CD4-positive, CD25-positive, alpha-beta regulatory T cell (primary cell): ENCODE results near the gene IFNAR1. TPM values are rescaled to one million over a fixed set of nuclear protein-coding genes. Genes with fewer than 3 reads are reported as not detected.
A peak's percentile ranks its signal among the peaks of the same experiment; 100 is the strongest.

Source experiments
- ATAC-seq, 2 donors: fragments of 150-1000 bp; cut with Tn5 transposase; one replicate each; pipeline ENCODE4 v1.10.0; 2021; ENCODE audit warnings: low read depth in 2 of 2, moderate number of reproducible peaks in 2 of 2, moderate library complexity in 1 of 2
- DNase-seq, 3 donors: peaks; one replicate each; pipeline versions ENCODE4 v3.0.0 to v3.0.0-alpha.2; 2012 to 2022; ENCODE audit warnings: mixed read lengths in 1 of 3
- H3K27ac ChIP-seq: one replicate; pipeline ENCODE4 v1.7.0; 2013; ENCODE audit warnings: mild to moderate bottlenecking, low read length; ENCODE audit not compliant: insufficient read depth, poor library complexity, severe bottlenecking
- H3K27me3 ChIP-seq: one replicate; pipeline ENCODE4 v1.7.0; 2013; ENCODE audit warnings: low read length; ENCODE audit not compliant: control insufficient read depth, insufficient read depth
- H3K36me3 ChIP-seq: one replicate; pipeline ENCODE4 v1.7.0; 2013; ENCODE audit warnings: mild to moderate bottlenecking, low read length, moderate library complexity; ENCODE audit not compliant: control insufficient read depth, insufficient read depth
- H3K4me1 ChIP-seq: 2 replicates; pipeline ENCODE4 v1.7.0; 2013; ENCODE audit warnings: mild to moderate bottlenecking, low read length; ENCODE audit not compliant: insufficient read depth, control insufficient read depth, poor library complexity, severe bottlenecking
- H3K4me3 ChIP-seq: one replicate; pipeline ENCODE4 v1.7.0; 2013; ENCODE audit warnings: low read depth, mild to moderate bottlenecking, low read length, moderate library complexity
- H3K9me3 ChIP-seq, 2 experiments: 1 replicate in 1 of 2; 2 replicates in 1 of 2; pipeline ENCODE4 v1.7.0; 2013; ENCODE audit warnings: low read length in 2 of 2, mild to moderate bottlenecking in 1 of 2, moderate library complexity in 1 of 2; ENCODE audit not compliant: control insufficient read depth in 2 of 2
- H3K27ac Mint-ChIP-seq, 3 donors: one replicate each; pipeline ENCODE4 v1.8.0; 2020 to 2022; ENCODE audit warnings: mild to moderate bottlenecking in 3 of 3, mixed read lengths in 3 of 3, moderate library complexity in 2 of 3
- H3K27me3 Mint-ChIP-seq: one replicate; pipeline ENCODE4 v1.8.0; 2022; ENCODE audit warnings: mild to moderate bottlenecking, mixed read lengths
- H3K36me3 Mint-ChIP-seq: one replicate; pipeline ENCODE4 v1.8.0; 2020; ENCODE audit warnings: mixed read lengths
- H3K4me1 Mint-ChIP-seq, 4 donors: one replicate each; pipeline ENCODE4 v1.8.0; 2020 to 2022; ENCODE audit warnings: mixed read lengths in 4 of 4, mild to moderate bottlenecking in 1 of 4
- H3K4me3 Mint-ChIP-seq, 4 donors: one replicate each; pipeline ENCODE4 v1.8.0; 2020 to 2022; ENCODE audit warnings: mild to moderate bottlenecking in 4 of 4, mixed read lengths in 4 of 4, moderate library complexity in 3 of 4
- H3K9me3 Mint-ChIP-seq, 7 donors: one replicate each; pipeline ENCODE4 v1.8.0; 2020 to 2022; ENCODE audit warnings: mixed read lengths in 7 of 7, mild to moderate bottlenecking in 3 of 7, moderate library complexity in 2 of 7
- polyA plus RNA-seq, 4 donors: library from polyadenylated mRNA; unstranded; fragments of 300-500 nt; fragmentation: Illumina TruSeq; gene quantifications; one replicate each; pipeline ENCODE4 v1.2.3, GENCODE V29; 2021
- total RNA-seq: library from RNA; stranded (reverse); gene quantifications from one replicate; pipeline ENCODE4 v1.2.3, GENCODE V29; 2022

Gene IFNAR1
- total and polyA plus RNA-seq, 5 donors from 2014 or later: 23.9 to 93.8 (median 67.8) TPM

GRCh38 chr21:33330726-33331125, 6.0 kb downstream of the IFNAR1 start:
- Mint-ChIP-seq H3K27ac (peak overlapping the region; percentile 12 to 86 (median 85)), H3K36me3 (peaks cover 19% of the 10 kb centered on the region), H3K27me3 (no peaks in the 10 kb centered on the region), H3K4me3 (peak overlapping the region in 2 of 4 donors; percentile 43 to 51), H3K9me3 (peaks cover 0 to 6% (median 1%) of the 10 kb centered on the region in 7 donors), H3K4me1 (peaks cover 21 to 83% (median 66%) of the 10 kb centered on the region in 4 donors)
- peaks cover 13% of the 10 kb centered on the region for H3K36me3 ChIP-seq
- ATAC-seq: peak; percentile 24 to 28
- peak overlapping the region; percentile 58 for H3K27ac ChIP-seq
- peak overlapping the region; percentile 1 for H3K4me3 ChIP-seq
- peaks cover 68% of the 10 kb centered on the region for H3K4me1 ChIP-seq
- H3K9me3 ChIP-seq: no peaks in the 10 kb centered on the region
- no peaks in the 10 kb centered on the region for H3K27me3 ChIP-seq
- DNase-seq: no peak

- peaks cover 0 to 6% (median 1%) of the 10 kb centered on the region in 7 donors for H3K9me3 Mint-ChIP-seq
- H3K4me3 ChIP-seq: peak overlapping the region; percentile 65
- peak overlapping the region; percentile 58 for H3K27ac ChIP-seq
- no peaks in the 10 kb centered on the region for H3K27me3 ChIP-seq
- DNase-seq (peak in 2 of 3 donors; percentile 40 to 81), ATAC-seq (peak; percentile 77 to 88)
- H3K36me3 Mint-ChIP-seq: peaks cover 19% of the 10 kb centered on the region
- H3K27me3 Mint-ChIP-seq: no peaks in the 10 kb centered on the region
- H3K27ac Mint-ChIP-seq: peak overlapping the region; percentile 85 to 97 (median 86)
- H3K4me1 Mint-ChIP-seq: peaks cover 21 to 73% (median 63%) of the 10 kb centered on the region in 4 donors
- peaks cover 20% of the 10 kb centered on the region for H3K36me3 ChIP-seq
- H3K4me1 ChIP-seq: peaks cover 55% of the 10 kb centered on the region
- peak overlapping the region; percentile 22 to 79 (median 62) for H3K4me3 Mint-ChIP-seq
- no peaks in the 10 kb centered on the region for H3K9me3 ChIP-seq
Observed at GRCh38 chr21:33332143-33332542, 7.4 kb downstream of the IFNAR1 start.

- Mint-ChIP-seq H3K27ac (peak overlapping the region; percentile 18 to 56 (median 22)), H3K9me3 (peaks cover 0 to 6% (median 1%) of the 10 kb centered on the region in 7 donors)
Observed at GRCh38 chr21:33334191-33334590, 9.4 kb downstream of the IFNAR1 start.

DNA sequence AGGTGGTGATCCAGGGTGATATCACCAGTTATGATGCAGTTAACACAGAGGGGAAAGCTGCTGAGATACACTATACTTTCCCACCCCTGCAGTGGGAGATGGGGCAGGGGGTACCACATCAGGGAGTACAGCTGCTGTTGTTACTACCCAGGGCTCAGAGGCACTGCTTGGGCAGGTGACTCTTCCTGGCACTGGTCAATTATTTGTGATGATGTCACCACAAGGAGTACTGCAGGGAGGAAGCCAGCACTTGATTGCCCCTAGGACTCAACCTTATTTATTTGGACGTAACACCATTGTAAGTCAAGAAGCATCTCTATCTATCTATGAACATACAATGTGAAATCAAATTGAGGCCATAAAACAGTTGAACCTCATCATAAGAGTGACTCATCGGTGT, 10.1 kb downstream of the IFNAR1 start:
- DNase-seq (no peak), ATAC-seq (no peak)
- Histone ChIP-seq H3K9me3 (no peaks in the 10 kb centered on the region), H3K4me3 (no peak overlapping the region), H3K27ac (no peak overlapping the region), H3K27me3 (no peaks in the 10 kb centered on the region), H3K36me3 (peaks cover 31% of the 10 kb centered on the region), H3K4me1 (peaks cover 30% of the 10 kb centered on the region)
- peaks cover 0 to 6% (median 1%) of the 10 kb centered on the region in 7 donors for H3K9me3 Mint-ChIP-seq
- H3K27me3 Mint-ChIP-seq: no peaks in the 10 kb centered on the region
- no peak overlapping the region for H3K4me3 Mint-ChIP-seq
- peaks cover 30 to 61% (median 49%) of the 10 kb centered on the region in 4 donors for H3K4me1 Mint-ChIP-seq
- peak overlapping the region in 1 of 3 donors; percentile 56 for H3K27ac Mint-ChIP-seq
- H3K36me3 Mint-ChIP-seq: peaks cover 23% of the 10 kb centered on the region

More at GRCh38 chr21:33334191-33334590, 9.4 kb downstream of the IFNAR1 start:
- Mint-ChIP-seq H3K36me3 (peaks cover 23% of the 10 kb centered on the region), H3K4me3 (no peak overlapping the region), H3K27me3 (no peaks in the 10 kb centered on the region), H3K4me1 (peaks cover 28 to 66% (median 52%) of the 10 kb centered on the region in 4 donors)
- peaks cover 29% of the 10 kb centered on the region for H3K36me3 ChIP-seq
- no peak overlapping the region for H3K4me3 ChIP-seq
- peaks cover 36% of the 10 kb centered on the region for H3K4me1 ChIP-seq
- no peaks in the 10 kb centered on the region for H3K27me3 ChIP-seq
- H3K9me3 ChIP-seq: no peaks in the 10 kb centered on the region
- no peak for DNase-seq
- H3K27ac ChIP-seq: no peak overlapping the region
- no peak for ATAC-seq

DNA sequence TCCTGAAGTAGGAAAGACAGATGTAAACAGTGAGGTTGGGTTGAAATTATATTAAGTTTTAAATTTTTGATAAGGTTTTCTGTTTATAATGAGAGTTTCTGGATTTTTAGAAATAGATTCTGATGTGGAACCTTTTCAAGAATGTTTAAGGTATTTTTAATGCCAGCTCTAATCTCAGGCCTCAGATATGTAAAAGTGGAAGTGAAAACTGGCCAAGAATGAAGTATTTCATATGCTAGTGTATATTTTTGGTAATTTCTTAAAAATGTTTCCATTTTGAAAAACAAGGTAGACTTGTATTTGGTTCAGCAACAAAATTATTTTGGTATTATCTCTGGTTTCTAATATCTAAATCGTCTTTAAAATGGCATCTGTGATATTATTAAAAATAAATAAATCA, 14.4 kb downstream of the IFNAR1 start:
- peaks cover 69% of the 10 kb centered on the region for H3K36me3 ChIP-seq

GRCh38 chr21:33339918-33340317, 15.1 kb downstream of the IFNAR1 start:
- Mint-ChIP-seq H3K27me3 (no peaks in the 10 kb centered on the region), H3K36me3 (peaks cover 28% of the 10 kb centered on the region), H3K27ac (peak overlapping the region in 1 of 3 donors; percentile 74), H3K4me3 (no peak overlapping the region), H3K4me1 (peaks cover 16 to 29% (median 20%) of the 10 kb centered on the region in 4 donors), H3K9me3 (no peaks in the 10 kb centered on the region)
- no peaks in the 10 kb centered on the region for H3K4me1 ChIP-seq
- H3K9me3 ChIP-seq: no peaks in the 10 kb centered on the region
- peaks cover 67% of the 10 kb centered on the region for H3K36me3 ChIP-seq
- no peak for DNase-seq
- H3K4me3 ChIP-seq: no peak overlapping the region
- H3K27ac ChIP-seq: peak overlapping the region; percentile 14
- no peaks in the 10 kb centered on the region for H3K27me3 ChIP-seq
- no peak for ATAC-seq

More for the DNA sequence above, 14.4 kb downstream of the IFNAR1 start:
- H3K27ac ChIP-seq: no peak overlapping the region
- Mint-ChIP-seq H3K36me3 (peaks cover 27% of the 10 kb centered on the region), H3K4me1 (peaks cover 17 to 33% (median 25%) of the 10 kb centered on the region in 4 donors), H3K27me3 (no peaks in the 10 kb centered on the region), H3K9me3 (peaks cover 0 to under 1% (median 0%) of the 10 kb centered on the region in 7 donors), H3K27ac (peak overlapping the region in 1 of 3 donors; percentile 74), H3K4me3 (no peak overlapping the region)
- H3K4me1 ChIP-seq: no peaks in the 10 kb centered on the region
- ATAC-seq: no peak
- H3K27me3 ChIP-seq: no peaks in the 10 kb centered on the region
- no peak overlapping the region for H3K4me3 ChIP-seq
- H3K9me3 ChIP-seq: no peaks in the 10 kb centered on the region
- DNase-seq: no peak

DNA sequence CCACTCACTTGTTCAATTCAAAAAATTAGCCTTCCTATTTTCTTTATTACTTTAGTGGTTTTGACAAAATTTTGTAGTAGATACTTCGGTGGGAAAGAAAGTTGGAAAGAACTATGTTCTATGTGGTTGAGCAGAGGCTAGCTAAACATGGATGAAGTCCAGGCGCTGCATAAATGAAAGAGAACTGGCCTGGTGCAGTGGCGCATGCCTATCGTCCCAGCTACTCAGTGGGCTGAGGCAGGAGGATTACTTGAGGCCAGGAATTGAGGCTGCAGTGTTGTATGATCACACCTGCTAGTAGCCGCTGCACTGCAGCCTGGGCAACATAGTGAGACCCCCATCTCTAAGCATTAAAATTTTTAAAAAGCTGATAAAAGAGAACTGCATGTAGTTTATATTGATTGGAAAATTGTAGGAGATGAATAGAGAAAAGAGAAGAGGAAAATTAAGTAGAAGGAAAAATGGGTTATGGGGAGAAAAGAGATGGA, 21.0 kb downstream of the IFNAR1 start:
- H3K27me3 Mint-ChIP-seq: no peaks in the 10 kb centered on the region
- Histone ChIP-seq H3K4me1 (peaks cover 9% of the 10 kb centered on the region), H3K27me3 (no peaks in the 10 kb centered on the region), H3K4me3 (no peak overlapping the region), H3K9me3 (no peaks in the 10 kb centered on the region), H3K27ac (no peak overlapping the region), H3K36me3 (peaks cover 76% of the 10 kb centered on the region)
- H3K27ac Mint-ChIP-seq: peak overlapping the region in 2 of 3 donors; percentile 9 to 60
- peaks cover 47% of the 10 kb centered on the region for H3K36me3 Mint-ChIP-seq
- DNase-seq (no peak), ATAC-seq (no peak)
- no peak overlapping the region for H3K4me3 Mint-ChIP-seq
- no peaks in the 10 kb centered on the region for H3K9me3 Mint-ChIP-seq
- peaks cover 17 to 39% (median 26%) of the 10 kb centered on the region in 4 donors for H3K4me1 Mint-ChIP-seq

DNA sequence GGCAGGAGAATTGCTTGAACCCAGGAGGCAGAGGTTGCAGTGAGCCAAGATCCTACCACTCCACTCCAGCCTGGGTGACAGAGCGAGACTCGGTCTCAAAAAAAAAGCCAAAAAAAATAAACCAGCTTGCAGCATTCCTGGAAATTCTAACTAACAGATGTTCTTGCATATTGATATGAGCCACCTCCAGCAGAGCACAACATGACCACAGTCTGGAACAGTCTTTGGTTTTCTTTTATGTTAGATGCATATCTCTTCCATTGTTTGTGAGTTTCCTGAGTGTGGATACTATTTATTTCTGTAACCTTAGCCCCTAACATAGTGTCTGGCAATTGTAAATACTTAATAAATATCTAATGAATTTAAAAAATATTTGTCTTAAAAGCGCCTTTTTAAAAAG, 23.9 kb downstream of the IFNAR1 start:
- no peaks in the 10 kb centered on the region for H3K27me3 ChIP-seq
- Mint-ChIP-seq H3K4me3 (no peak overlapping the region), H3K36me3 (peaks cover 36% of the 10 kb centered on the region), H3K27ac (peak overlapping the region in 1 of 3 donors; percentile 65), H3K27me3 (no peaks in the 10 kb centered on the region), H3K4me1 (peaks cover 12 to 39% (median 24%) of the 10 kb centered on the region in 4 donors), H3K9me3 (no peaks in the 10 kb centered on the region)
- H3K4me1 ChIP-seq: peaks cover 12% of the 10 kb centered on the region
- no peaks in the 10 kb centered on the region for H3K9me3 ChIP-seq
- ATAC-seq (no peak), DNase-seq (no peak)
- H3K4me3 ChIP-seq: no peak overlapping the region
- H3K27ac ChIP-seq: no peak overlapping the region
- peaks cover 62% of the 10 kb centered on the region for H3K36me3 ChIP-seq
